Kidney (tissue), 14 donors: ENCODE results near the gene SDK1. TPM values are rescaled to one million over a fixed set of nuclear protein-coding genes. Genes with fewer than 3 reads are reported as not detected.

Experiments used
- DNase-seq, 5 donors: peaks; one replicate each; pipeline ENCODE4 v3.0.0-alpha.2; 2013 to 2020
- FAIRE-seq: peaks from 2 replicates; lab custom pipeline; 2012; peaks lifted over from hg19 to GRCh38; lab: Jason Lieb, UNC
- H3K27ac ChIP-seq, 2 donors: one replicate each; pipeline ENCODE4 v1.7.0; 2013; ENCODE audit warnings: low read depth in 2 of 2, low read length in 2 of 2, inconsistent platforms in 1 of 2
- H3K27me3 ChIP-seq: one replicate; pipeline ENCODE4 v1.7.1; 2013; ENCODE audit warnings: low read length, inconsistent platforms; ENCODE audit not compliant: control insufficient read depth, insufficient read depth
- H3K36me3 ChIP-seq, 3 donors: one replicate each; pipeline versions ENCODE4 v1.7.0 to v1.7.1; 2013; ENCODE audit warnings: low read length in 3 of 3, control low read depth in 1 of 3, inconsistent platforms in 1 of 3; ENCODE audit not compliant: insufficient read depth in 3 of 3, control insufficient read depth in 2 of 3
- H3K4me1 ChIP-seq, 3 donors: one replicate each; pipeline versions ENCODE4 v1.7.0 to v1.7.1; 2013; ENCODE audit warnings: low read length in 3 of 3, inconsistent platforms in 1 of 3, low read depth in 1 of 3; ENCODE audit not compliant: control insufficient read depth in 2 of 3, insufficient read depth in 2 of 3
- H3K4me3 ChIP-seq, 3 donors: one replicate each; pipeline versions ENCODE4 v1.7.0 to v1.8.1; 2013; ENCODE audit warnings: low read length in 3 of 3, control low read depth in 1 of 3, inconsistent platforms in 1 of 3
- H3K9ac ChIP-seq, 3 donors: one replicate each; pipeline versions ENCODE4 v1.7.0 to v1.7.1; 2013; ENCODE audit warnings: low read length in 3 of 3, control low read depth in 1 of 3, inconsistent platforms in 1 of 3
- H3K9me3 ChIP-seq, 3 donors: one replicate each; pipeline versions ENCODE4 v1.7.0 to v1.7.1; 2013; ENCODE audit warnings: low read length in 3 of 3, control low read depth in 1 of 3, inconsistent platforms in 1 of 3; ENCODE audit not compliant: control insufficient read depth in 2 of 3, insufficient read depth in 1 of 3
- intact Hi-C: fragments of 100-400 bp; cut with DNase I; formaldehyde crosslinking; loops from one replicate; pipeline ENCODE4 v1.11.1; 2022
- polyA plus RNA-seq: library from polyadenylated mRNA; stranded (reverse); fragments of 350-450 nt; fragmentation: Illumina TruSeq; extraction: RNeasy Lipid Tissue Mini Kit (QIAGEN cat#74804); gene quantifications from one replicate; pipeline ENCODE4 v1.2.3, GENCODE V29; 2014; ENCODE audit warnings: low read depth, low replicate concordance; ENCODE audit not compliant: insufficient read depth
- total RNA-seq: library from RNA; stranded (reverse); fragmentation: NEBNext Ultra II Directional; extraction: Animal tissue kit (Norgen Biotek cat#: 25700); gene quantifications from one replicate; pipeline ENCODE4 v1.2.1, GENCODE V29; 2021
- TF ChIP-seq, protein P1 (sequence below): IDR thresholded peaks from 3 replicates; pipeline ENCODE4 v1.5.1; 2012; ENCODE audit warnings: mild to moderate bottlenecking, moderate library complexity, borderline replicate concordance; ENCODE audit not compliant: insufficient read depth; ENCODE audit errors: extremely low read depth
- donor health status: control.
- donor health status: control.
- donor health status: control.
- donor health status: control.
- donor health status: control.
- donor health status: DM: yes; HTN: yes; CAD: no.
- donor health status: Normal renal cell carcinoma (clear cell type).

SDK1 gene
- total and polyA plus RNA-seq, 2 donors from 2014 or later: 2.0 to 38.3 TPM

DNA sequence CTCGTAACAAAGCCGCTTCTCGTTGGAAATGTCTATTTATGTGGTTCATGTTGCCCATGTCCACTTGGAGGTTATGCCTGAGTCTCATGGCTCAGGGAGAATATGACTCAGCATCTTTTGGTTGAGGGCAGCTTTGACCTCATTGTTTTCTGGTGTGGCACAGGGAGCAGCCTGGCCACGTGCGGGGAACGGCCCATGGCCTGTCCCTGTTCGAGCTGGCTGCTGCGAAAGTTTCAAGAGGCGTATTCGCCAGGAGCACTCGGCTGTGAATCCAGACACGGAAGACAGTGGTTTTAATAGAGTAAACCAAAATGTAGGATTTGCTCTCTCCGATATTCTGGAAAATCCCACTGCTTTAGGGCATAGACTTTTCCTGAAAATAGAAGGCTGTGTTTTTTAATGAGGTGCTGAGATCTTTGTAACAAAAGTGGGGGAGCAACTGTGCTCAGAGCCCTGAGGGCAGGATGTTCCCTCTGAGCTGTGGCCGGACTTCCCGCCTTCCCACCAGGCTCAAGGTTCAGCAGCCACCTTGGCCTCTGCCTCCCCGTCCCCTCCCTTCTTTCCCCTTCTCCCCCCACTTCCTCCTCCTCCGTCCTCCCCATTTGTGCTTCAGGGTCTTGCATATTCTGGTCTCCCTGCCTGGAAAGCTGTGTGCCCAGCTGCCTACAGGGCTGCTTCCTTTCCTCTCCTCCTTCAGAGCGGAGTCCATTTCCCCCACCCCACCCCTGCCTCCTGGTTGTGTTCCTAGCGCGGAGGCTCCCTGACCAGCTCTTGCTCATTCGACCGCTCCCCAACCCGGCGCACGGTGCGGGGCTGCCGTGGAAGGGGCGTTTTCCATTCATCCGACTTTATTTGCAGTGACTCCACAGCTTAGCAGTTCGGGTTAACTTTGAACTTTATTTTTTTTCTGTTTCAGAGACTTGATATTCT is 642.0 kb downstream of the SDK1 start:
- DNase-seq: peak in 4 of 5 donors; percentile 25 to 84 (median 41)
- Histone ChIP-seq H3K9me3 (no peaks in the 10 kb centered on the region), H3K27ac (peak overlapping the region; percentile 79 to 88), H3K9ac (peak overlapping the region in 1 of 3 donors; percentile 56), H3K27me3 (no peaks in the 10 kb centered on the region), H3K4me1 (peaks cover 0 to 14% (median 0%) of the 10 kb centered on the region in 3 donors), H3K36me3 (no peaks in the 10 kb centered on the region), H3K4me3 (peak overlapping the region in 2 of 3 donors; percentile 41 to 49)
- TF ChIP-seq, protein P1, sequence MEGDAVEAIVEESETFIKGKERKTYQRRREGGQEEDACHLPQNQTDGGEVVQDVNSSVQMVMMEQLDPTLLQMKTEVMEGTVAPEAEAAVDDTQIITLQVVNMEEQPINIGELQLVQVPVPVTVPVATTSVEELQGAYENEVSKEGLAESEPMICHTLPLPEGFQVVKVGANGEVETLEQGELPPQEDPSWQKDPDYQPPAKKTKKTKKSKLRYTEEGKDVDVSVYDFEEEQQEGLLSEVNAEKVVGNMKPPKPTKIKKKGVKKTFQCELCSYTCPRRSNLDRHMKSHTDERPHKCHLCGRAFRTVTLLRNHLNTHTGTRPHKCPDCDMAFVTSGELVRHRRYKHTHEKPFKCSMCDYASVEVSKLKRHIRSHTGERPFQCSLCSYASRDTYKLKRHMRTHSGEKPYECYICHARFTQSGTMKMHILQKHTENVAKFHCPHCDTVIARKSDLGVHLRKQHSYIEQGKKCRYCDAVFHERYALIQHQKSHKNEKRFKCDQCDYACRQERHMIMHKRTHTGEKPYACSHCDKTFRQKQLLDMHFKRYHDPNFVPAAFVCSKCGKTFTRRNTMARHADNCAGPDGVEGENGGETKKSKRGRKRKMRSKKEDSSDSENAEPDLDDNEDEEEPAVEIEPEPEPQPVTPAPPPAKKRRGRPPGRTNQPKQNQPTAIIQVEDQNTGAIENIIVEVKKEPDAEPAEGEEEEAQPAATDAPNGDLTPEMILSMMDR: no peak
- FAIRE-seq: no peak
- intact Hi-C loops: no loop called here

DNA sequence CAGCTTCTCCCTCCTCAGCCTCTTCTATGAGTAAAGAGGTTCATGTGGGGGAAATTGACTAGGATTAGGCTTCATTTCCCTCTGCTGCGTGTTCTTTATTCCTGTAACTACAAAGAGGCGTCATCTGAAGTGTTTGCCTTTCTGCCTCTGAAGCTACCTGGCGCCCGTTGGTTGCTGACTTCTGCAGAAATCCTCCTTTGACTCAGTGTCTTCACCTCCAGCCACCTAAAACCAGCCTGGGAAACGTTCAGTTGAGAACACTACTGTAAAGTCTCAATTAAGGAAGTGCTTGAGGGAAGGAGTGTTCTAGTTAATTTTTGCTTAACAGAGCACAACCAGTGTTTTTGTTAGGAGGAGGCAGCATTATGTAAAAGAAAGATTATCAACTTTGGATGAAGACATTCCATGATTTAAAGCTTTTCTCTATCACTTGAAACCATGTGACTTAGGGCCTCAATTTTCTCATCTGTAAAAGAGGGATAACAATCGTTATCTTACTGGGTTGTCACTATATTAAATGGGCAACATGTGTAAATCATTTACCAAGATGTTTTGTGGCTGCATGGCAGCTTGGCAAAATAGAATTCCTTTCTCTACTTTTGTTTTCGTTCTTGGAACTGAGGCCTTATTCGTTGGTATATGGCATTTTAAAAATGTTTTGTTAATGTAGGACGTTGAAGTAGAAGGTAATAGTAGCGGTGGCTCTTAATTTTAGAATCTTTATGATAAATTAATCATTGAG is 642.9 kb downstream of the SDK1 start:
- H3K4me3 ChIP-seq: peak overlapping the region in 2 of 3 donors; percentile 41 to 49
- H3K27me3 ChIP-seq: no peaks in the 10 kb centered on the region
- H3K9ac ChIP-seq: peak overlapping the region in 1 of 3 donors; percentile 51
- intact Hi-C loops: no loop called here
- peak in 1 of 5 donors; percentile 52 for DNase-seq
- H3K9me3 ChIP-seq: no peaks in the 10 kb centered on the region
- H3K27ac ChIP-seq: peak overlapping the region; percentile 79 to 88
- peak; percentile 57 for FAIRE-seq
- no peaks in the 10 kb centered on the region for H3K36me3 ChIP-seq
- H3K4me1 ChIP-seq: peaks cover 0 to 14% (median 5%) of the 10 kb centered on the region in 3 donors
- TF ChIP-seq, protein P1: no peak

DNA sequence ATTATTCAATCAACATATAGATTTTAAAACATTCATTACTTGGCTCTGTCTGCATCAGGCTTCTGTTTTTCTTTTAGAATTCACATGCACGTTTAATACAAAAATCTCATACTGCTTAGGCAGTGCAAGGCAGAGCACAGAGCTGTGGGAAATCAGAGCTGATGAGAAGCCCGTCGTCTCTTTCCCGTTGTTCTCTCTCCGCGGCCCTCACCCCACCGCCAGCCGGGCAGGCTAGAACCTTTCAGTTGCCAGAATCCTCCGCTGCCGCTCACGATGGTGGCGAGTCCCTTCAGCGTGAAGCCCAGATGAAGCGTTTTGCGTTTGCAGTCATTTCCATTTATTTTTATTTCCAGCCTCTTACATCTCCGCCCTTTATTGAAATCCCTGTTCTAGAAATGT is 648.2 kb downstream of the SDK1 start:
- no peak overlapping the region for H3K4me3 ChIP-seq
- DNase-seq (peak in 1 of 5 donors; percentile 5), FAIRE-seq (no peak)
- H3K4me1 ChIP-seq: peaks cover 0 to 9% (median 5%) of the 10 kb centered on the region in 3 donors
- TF ChIP-seq, protein P1: no peak
- no peak overlapping the region for H3K9ac ChIP-seq
- no peak overlapping the region for H3K27ac ChIP-seq
- H3K36me3 ChIP-seq: no peaks in the 10 kb centered on the region
- intact Hi-C loops: no loop called here
- H3K27me3 ChIP-seq: no peaks in the 10 kb centered on the region
- no peaks in the 10 kb centered on the region for H3K9me3 ChIP-seq
